Natural killer cell (primary cell): ENCODE measurements around the gene RAB8B. TPM values are rescaled to one million over a fixed set of nuclear protein-coding genes. Genes with fewer than 3 reads are reported as not detected.
A peak's percentile ranks its signal among the peaks of the same experiment; 100 is the strongest.

Experiments used
- ATAC-seq, 3 donors: fragments of 150-1000 bp in 2 of 3; fragments of 200-7000 bp in 1 of 3; cut with Tn5 transposase; 1 replicate in 1 of 3; 2 replicates in 2 of 3; pipeline ENCODE4 v1.10.0; 2021; ENCODE audit warnings: mild to moderate bottlenecking in 2 of 3, moderate library complexity in 2 of 3
- DNase-seq, 2 donors: peaks; one replicate each; pipeline versions ENCODE4 v3.0.0 to v3.0.0-alpha.2; 2013 to 2021; ENCODE audit warnings: mixed read lengths in 1 of 2
- H3K27ac ChIP-seq: one replicate; pipeline ENCODE4 v1.5.1; 2013; ENCODE audit warnings: mild to moderate bottlenecking, low read length
- H3K27me3 ChIP-seq: one replicate; pipeline ENCODE4 v1.6.1; 2013; ENCODE audit warnings: low read length; ENCODE audit not compliant: control insufficient read depth, insufficient read depth
- H3K36me3 ChIP-seq: one replicate; pipeline ENCODE4 v1.6.1; 2013; ENCODE audit warnings: low read length; ENCODE audit not compliant: control insufficient read depth, insufficient read depth
- H3K4me1 ChIP-seq: one replicate; pipeline ENCODE4 v1.6.1; 2013; ENCODE audit warnings: low read length; ENCODE audit not compliant: control insufficient read depth, insufficient read depth
- H3K4me3 ChIP-seq: one replicate; pipeline ENCODE4 v1.5.1; 2013; ENCODE audit warnings: low read length
- H3K9me3 ChIP-seq: one replicate; pipeline ENCODE4 v1.6.1; 2013; ENCODE audit warnings: low read length; ENCODE audit not compliant: control insufficient read depth, insufficient read depth
- H3K27ac Mint-ChIP-seq, 2 donors: one replicate each; pipeline ENCODE4 v1.8.0; 2022; ENCODE audit warnings: mild to moderate bottlenecking in 2 of 2, mixed read lengths in 2 of 2, moderate library complexity in 1 of 2
- H3K27me3 Mint-ChIP-seq, 2 donors: one replicate each; pipeline ENCODE4 v1.8.0; 2022; ENCODE audit warnings: low read depth in 2 of 2, mixed read lengths in 2 of 2
- H3K36me3 Mint-ChIP-seq: one replicate; pipeline ENCODE4 v1.8.0; 2022; ENCODE audit warnings: mixed read lengths
- H3K4me1 Mint-ChIP-seq, 2 donors: one replicate each; pipeline ENCODE4 v1.8.0; 2022; ENCODE audit warnings: mixed read lengths in 2 of 2
- H3K4me3 Mint-ChIP-seq: one replicate; pipeline ENCODE4 v1.8.0; 2022; ENCODE audit warnings: mild to moderate bottlenecking, moderate library complexity, mixed read lengths
- H3K9me3 Mint-ChIP-seq, 2 donors: one replicate each; pipeline ENCODE4 v1.8.0; 2022; ENCODE audit warnings: mixed read lengths in 2 of 2
- WGBS: methylation state at CpG from one replicate; pipeline ENCODE4 v1.1.7; 2013; ENCODE audit warnings: missing lambda C conversion rate; ENCODE audit not compliant: insufficient coverage; 5-methylcytosine and 5-hydroxymethylcytosine counted together
- intact Hi-C: fragments of 100-400 bp; cut with micrococcal nuclease; formaldehyde crosslinking; loops from one replicate; pipeline ENCODE4 v1.14.2; 2022
- total RNA-seq, 4 donors: library from RNA; stranded (reverse); fragments of 120-200 nt in 1 of 4; gene quantifications; one replicate each; pipeline versions ENCODE4 v1.2.3 to v1.2.4, GENCODE V29; 2013 to 2022
- TF ChIP-seq, protein P1 (sequence below): fragments of 200-600 bp; IDR thresholded peaks from one replicate; pipeline ENCODE4 v1.8.0; 2022; ENCODE audit warnings: antibody characterized with exemption

RAB8B gene
- total RNA-seq, 3 donors from 2014 or later (not counting 1 experiment from before 2014, with no cell fraction given) = 128 to 155 (median 137) TPM

DNA sequence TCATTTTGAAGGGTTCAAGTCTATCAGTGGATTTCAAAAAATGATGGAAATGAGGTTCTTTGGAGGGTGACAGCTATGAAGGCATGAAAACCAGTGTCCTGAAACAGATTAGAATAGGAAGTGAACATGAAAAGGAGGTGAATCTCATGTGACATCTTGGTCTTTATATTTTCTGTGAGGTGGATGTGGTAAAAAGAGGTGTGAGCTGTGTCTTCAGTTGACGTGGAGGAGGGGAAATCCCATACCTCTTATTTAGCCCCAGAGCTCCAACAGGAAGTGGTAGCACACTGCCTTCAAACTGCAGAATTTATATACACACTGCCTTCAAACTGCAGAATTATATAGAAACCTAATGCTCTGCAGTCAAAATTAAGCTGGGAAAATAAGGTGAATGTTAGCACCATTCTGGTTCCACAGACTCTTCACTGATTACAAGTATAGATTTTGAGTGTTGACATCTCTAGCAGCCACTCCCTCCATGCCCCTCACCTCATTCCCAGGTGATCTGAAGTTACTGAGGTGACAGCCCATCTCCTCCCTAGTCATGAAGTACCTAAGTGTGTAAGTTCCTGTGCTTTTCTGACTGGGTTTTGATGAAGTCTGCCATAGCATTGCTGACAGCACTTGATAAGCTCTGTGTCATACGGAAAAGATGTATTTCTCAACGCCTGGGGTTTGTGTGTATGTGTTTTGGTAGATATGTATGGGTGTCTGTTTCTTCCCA lies 2.7 kb downstream of the RAB8B start:
- H3K36me3 ChIP-seq = no peaks in the 10 kb centered on the region
- peak; percentile 59 to 77 (median 73) for ATAC-seq
- peak; percentile 41 to 96 for DNase-seq
- Mint-ChIP-seq H3K27ac (peak overlapping the region; percentile 93 to 99), H3K4me3 (peak overlapping the region; percentile 97), H3K4me1 (peaks cover 71 to 79% of the 10 kb centered on the region in 2 donors), H3K36me3 (no peaks in the 10 kb centered on the region), H3K9me3 (no peaks in the 10 kb centered on the region), H3K27me3 (no peaks in the 10 kb centered on the region)
- peak overlapping the region; percentile 22 for H3K4me3 ChIP-seq
- TF ChIP-seq, protein P1, sequence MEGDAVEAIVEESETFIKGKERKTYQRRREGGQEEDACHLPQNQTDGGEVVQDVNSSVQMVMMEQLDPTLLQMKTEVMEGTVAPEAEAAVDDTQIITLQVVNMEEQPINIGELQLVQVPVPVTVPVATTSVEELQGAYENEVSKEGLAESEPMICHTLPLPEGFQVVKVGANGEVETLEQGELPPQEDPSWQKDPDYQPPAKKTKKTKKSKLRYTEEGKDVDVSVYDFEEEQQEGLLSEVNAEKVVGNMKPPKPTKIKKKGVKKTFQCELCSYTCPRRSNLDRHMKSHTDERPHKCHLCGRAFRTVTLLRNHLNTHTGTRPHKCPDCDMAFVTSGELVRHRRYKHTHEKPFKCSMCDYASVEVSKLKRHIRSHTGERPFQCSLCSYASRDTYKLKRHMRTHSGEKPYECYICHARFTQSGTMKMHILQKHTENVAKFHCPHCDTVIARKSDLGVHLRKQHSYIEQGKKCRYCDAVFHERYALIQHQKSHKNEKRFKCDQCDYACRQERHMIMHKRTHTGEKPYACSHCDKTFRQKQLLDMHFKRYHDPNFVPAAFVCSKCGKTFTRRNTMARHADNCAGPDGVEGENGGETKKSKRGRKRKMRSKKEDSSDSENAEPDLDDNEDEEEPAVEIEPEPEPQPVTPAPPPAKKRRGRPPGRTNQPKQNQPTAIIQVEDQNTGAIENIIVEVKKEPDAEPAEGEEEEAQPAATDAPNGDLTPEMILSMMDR = no peak
- intact Hi-C loops = loop anchor here (1.0 to 10.0 kb wide), 8 partner anchors 11 to 903 kb away; partner anchors contain the start of genes CIAO2A, LACTB and SNX1
- H3K9me3 ChIP-seq = no peaks in the 10 kb centered on the region
- H3K4me1 ChIP-seq = peaks cover 42% of the 10 kb centered on the region
- 2% methylated on average over 2 of the region's 3 CpGs for WGBS
- H3K27ac ChIP-seq = peak overlapping the region; percentile 94
- no peaks in the 10 kb centered on the region for H3K27me3 ChIP-seq

DNA sequence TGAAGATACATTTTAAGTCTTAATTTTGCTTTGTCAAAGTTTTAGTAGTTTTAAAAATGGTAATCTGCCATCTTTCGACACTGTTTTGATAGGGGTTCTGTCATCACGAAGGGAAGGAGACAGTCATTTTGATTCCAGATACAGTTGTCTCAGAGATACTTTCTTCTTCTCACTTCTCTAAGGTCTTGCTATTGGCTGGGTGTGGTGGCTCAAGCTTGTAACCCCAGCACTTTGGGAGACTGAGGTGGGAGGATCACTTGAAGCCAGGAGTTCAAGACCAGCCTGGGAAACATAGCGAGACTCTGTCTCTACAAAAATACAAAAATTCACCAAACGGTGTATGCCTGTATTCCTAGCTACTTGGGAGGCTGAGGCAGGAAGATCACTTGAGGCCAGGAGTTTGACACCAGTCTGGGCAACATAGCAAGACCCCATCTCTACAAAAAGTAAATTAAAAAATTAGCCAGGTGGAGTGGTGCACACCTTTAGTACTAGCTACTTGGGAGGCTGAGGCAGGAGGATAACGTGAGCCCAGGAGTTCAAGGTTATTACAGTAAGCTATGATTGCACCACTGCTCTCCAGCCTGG lies 3.3 kb downstream of the RAB8B start:
- Histone ChIP-seq H3K36me3 (peaks cover 4% of the 10 kb centered on the region), H3K9me3 (no peaks in the 10 kb centered on the region), H3K4me3 (peak overlapping the region; percentile 22), H3K27me3 (no peaks in the 10 kb centered on the region), H3K4me1 (peaks cover 47% of the 10 kb centered on the region), H3K27ac (peak overlapping the region; percentile 94)
- TF ChIP-seq, protein P1 = no peak
- WGBS = 45% methylated on average over 5 of the region's 5 CpGs
- Mint-ChIP-seq H3K4me3 (peak overlapping the region; percentile 97), H3K27ac (peak overlapping the region; percentile 93 to 99), H3K4me1 (peaks cover 77 to 84% of the 10 kb centered on the region in 2 donors), H3K36me3 (no peaks in the 10 kb centered on the region), H3K9me3 (no peaks in the 10 kb centered on the region), H3K27me3 (no peaks in the 10 kb centered on the region)
- ATAC-seq (no peak), DNase-seq (no peak)
- intact Hi-C loops = loop anchor here (1.0 to 10.0 kb wide), 7 partner anchors 11 to 902 kb away; partner anchors contain the start of genes CIAO2A, LACTB and SNX1

DNA sequence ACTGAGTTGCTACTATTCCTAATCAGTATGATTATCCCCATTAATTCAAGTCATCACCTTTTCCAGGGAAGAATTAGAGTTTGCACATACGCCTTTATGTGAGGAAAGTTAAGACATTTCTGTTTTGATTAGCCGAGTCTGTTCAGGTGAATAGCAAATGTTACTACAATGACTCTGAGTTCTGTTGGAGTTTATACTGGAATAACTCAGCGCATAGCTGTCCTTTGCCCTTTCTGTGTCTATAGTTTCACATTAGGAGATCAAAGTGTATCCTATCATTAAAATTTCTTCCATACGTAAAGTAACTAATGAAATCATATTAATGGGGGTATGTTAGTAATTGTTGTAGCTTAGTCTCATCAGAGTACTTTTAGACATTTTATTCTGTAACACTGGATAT lies 4.9 kb downstream of the RAB8B start:
- no peaks in the 10 kb centered on the region for H3K9me3 Mint-ChIP-seq
- no peak for ATAC-seq
- no peaks in the 10 kb centered on the region for H3K36me3 Mint-ChIP-seq
- peak overlapping the region; percentile 93 to 99 for H3K27ac Mint-ChIP-seq
- DNase-seq = no peak
- Histone ChIP-seq H3K4me3 (peak overlapping the region; percentile 21), H3K36me3 (peaks cover 5% of the 10 kb centered on the region), H3K9me3 (no peaks in the 10 kb centered on the region), H3K27me3 (no peaks in the 10 kb centered on the region), H3K27ac (peak overlapping the region; percentile 94), H3K4me1 (peaks cover 42% of the 10 kb centered on the region)
- 42% methylated on average over 3 of the region's 4 CpGs for WGBS
- TF ChIP-seq, protein P1 = no peak
- H3K4me3 Mint-ChIP-seq = peak overlapping the region; percentile 97
- H3K27me3 Mint-ChIP-seq = no peaks in the 10 kb centered on the region
- H3K4me1 Mint-ChIP-seq = peaks cover 84 to 91% of the 10 kb centered on the region in 2 donors
- intact Hi-C loops = loop anchor here (5.0 to 10.0 kb wide), 3 partner anchors 72 to 900 kb away; partner anchors contain the start of genes CIAO2A, LACTB and SNX1
